ENCODE data around the gene JAKMIP1. TPM values are rescaled to one million over a fixed set of nuclear protein-coding genes. Genes with fewer than 3 reads are reported as not detected.

Gene JAKMIP1
- total RNA-seq, 2 experiments from 2014 or later, result 5.6 to 6.3 TPM

DNA sequence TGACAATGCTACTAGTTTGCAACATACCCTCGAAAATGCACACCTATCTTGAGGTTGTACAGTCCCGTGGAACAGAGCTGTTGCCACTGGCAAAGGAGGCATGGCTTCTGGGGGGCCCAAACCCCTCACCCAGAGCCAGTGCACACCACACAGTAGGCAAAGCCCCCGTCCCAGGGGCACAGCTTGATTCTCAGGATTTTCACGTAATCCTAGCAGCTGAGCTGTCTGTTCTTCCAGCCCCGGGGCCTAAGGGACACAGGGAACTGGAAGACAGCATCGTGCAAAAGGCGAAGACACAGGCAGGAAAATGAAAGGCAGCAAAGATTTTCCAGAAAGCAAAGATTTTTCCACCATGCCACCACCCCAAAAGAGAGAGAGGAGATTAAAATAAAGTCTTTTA, 77.2 kb downstream of the JAKMIP1 start:
- H3K27me3 Mint-ChIP-seq, result no peaks in the 10 kb centered on the region
- H3K4me3 Mint-ChIP-seq, result no peak overlapping the region
- H3K9me3 Mint-ChIP-seq, result no peaks in the 10 kb centered on the region
- H3K36me3 Mint-ChIP-seq (ENCODE audit: low read depth), result no peaks in the 10 kb centered on the region
- CTCF ChIA-PET, result interaction anchor here (1.0 kb wide), 1 partner anchor 12 kb away, joined by 3 read pairs; no protein-coding TSS in a partner anchor
- POLR2A ChIA-PET, result no interaction called here
- TF ChIP-seq, protein P1, sequence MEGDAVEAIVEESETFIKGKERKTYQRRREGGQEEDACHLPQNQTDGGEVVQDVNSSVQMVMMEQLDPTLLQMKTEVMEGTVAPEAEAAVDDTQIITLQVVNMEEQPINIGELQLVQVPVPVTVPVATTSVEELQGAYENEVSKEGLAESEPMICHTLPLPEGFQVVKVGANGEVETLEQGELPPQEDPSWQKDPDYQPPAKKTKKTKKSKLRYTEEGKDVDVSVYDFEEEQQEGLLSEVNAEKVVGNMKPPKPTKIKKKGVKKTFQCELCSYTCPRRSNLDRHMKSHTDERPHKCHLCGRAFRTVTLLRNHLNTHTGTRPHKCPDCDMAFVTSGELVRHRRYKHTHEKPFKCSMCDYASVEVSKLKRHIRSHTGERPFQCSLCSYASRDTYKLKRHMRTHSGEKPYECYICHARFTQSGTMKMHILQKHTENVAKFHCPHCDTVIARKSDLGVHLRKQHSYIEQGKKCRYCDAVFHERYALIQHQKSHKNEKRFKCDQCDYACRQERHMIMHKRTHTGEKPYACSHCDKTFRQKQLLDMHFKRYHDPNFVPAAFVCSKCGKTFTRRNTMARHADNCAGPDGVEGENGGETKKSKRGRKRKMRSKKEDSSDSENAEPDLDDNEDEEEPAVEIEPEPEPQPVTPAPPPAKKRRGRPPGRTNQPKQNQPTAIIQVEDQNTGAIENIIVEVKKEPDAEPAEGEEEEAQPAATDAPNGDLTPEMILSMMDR (IDR thresholded peaks at IDR 0.05), result no peak
- intact Hi-C loops (cut with micrococcal nuclease), result no loop called here
- H3K4me1 Mint-ChIP-seq (ENCODE audit: low read depth), result no peaks in the 10 kb centered on the region
- ATAC-seq (no peak), DNase-seq (no peak)
- no peak overlapping the region for H3K27ac Mint-ChIP-seq

DNA sequence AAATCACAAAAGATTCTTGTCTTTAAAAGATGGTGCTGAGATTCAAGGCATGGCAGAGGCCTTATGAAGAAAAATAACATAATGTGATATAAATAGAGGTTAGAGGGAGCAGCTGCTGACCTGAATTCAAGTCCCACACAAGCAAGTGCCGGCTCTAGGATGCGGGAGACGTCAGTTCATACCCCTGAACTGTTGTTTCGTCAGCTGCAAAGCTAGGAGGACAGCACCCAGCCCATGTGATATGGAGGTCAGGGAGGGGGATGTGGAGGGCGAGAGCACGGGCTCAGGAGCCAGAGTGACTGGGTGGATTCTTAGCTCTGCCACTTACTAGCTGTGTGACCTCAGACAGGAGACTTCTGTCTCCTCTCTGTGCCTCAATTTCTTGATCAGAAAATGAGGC, 77.9 kb downstream of the JAKMIP1 start:
- ATAC-seq, result no peak
- Mint-ChIP-seq H3K27ac (no peak overlapping the region), H3K27me3 (no peaks in the 10 kb centered on the region), H3K36me3 (ENCODE audit: low read depth) (no peaks in the 10 kb centered on the region), H3K9me3 (no peaks in the 10 kb centered on the region), H3K4me1 (ENCODE audit: low read depth) (no peaks in the 10 kb centered on the region), H3K4me3 (no peak overlapping the region)
- DNase-seq, result no peak
- intact Hi-C loops (cut with micrococcal nuclease), result no loop called here
- ChIA-PET POLR2A (no interaction called here), CTCF (interaction anchor here (1.0 kb wide), 1 partner anchor 12 kb away, joined by 3 read pairs; no protein-coding TSS in a partner anchor)
- TF ChIP-seq, protein P1 (IDR thresholded peaks at IDR 0.05), result no peak

DNA sequence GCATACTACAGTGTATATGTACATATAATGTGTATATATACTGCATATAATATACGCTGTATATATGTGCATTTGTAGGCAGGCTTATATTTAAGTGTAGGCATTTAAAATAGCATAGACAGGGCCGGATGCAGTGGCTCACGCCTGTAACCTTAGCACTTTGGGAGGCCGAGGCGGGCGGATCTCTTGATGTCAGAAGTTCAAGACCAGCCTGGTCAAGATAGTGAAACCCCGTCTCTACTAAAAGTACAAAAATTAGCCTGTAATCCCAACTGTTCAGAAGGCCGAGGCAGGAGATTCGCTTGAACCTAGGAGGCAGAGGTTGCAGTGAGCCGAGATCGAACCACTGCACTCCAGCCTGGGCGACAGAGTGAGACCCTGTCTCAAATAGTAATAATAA, 78.4 kb downstream of the JAKMIP1 start:
- TF ChIP-seq, protein P1 (IDR thresholded peaks at IDR 0.05), result no peak
- POLR2A ChIA-PET, result no interaction called here
- intact Hi-C loops (cut with micrococcal nuclease), result no loop called here
- Mint-ChIP-seq H3K27ac (no peak overlapping the region), H3K4me1 (ENCODE audit: low read depth) (no peaks in the 10 kb centered on the region), H3K4me3 (no peak overlapping the region), H3K36me3 (ENCODE audit: low read depth) (no peaks in the 10 kb centered on the region), H3K9me3 (no peaks in the 10 kb centered on the region), H3K27me3 (peaks cover 4% of the 10 kb centered on the region)
- DNase-seq, result no peak
- ATAC-seq, result no peak
- CTCF ChIA-PET, result interaction anchor here (1.0 kb wide), 1 partner anchor 11 kb away, joined by 3 read pairs; no protein-coding TSS in a partner anchor

DNA sequence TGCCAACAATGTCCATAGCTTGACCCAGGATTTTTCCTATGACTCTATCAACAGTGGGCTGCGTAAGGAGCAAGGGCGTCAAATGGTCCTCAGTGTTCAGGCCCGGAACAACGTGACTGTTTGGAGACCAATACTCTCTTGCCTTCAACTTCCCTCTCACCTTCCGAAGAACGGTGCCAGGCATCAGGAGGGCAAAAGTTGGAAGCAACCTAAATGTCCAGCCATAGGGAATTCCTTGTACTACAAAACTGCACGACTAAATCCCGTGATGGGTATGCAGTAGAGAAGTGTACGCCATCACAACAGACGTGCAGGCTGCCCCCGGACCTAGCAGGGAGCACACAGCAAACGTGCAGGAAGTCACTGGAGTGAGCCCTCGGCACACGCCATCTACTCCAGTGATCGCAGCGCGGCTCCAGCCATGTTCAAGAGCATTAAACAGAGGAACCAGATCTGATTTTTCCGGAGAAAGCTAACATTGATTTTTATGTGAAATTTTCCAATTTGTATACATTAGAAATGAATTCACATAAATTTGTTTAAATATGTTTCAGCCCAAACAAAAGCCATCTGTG, 79.0 kb downstream of the JAKMIP1 start:
- intact Hi-C loops (cut with micrococcal nuclease), result no loop called here
- H3K36me3 Mint-ChIP-seq (ENCODE audit: low read depth), result no peaks in the 10 kb centered on the region
- no peaks in the 10 kb centered on the region for H3K9me3 Mint-ChIP-seq
- H3K27ac Mint-ChIP-seq, result no peak overlapping the region
- CTCF ChIA-PET, result no interaction called here
- H3K27me3 Mint-ChIP-seq, result peaks cover 4% of the 10 kb centered on the region
- ATAC-seq (no peak), DNase-seq (no peak)
- no peaks in the 10 kb centered on the region for H3K4me1 Mint-ChIP-seq (ENCODE audit: low read depth)
- POLR2A ChIA-PET, result no interaction called here
- TF ChIP-seq, protein P1 (IDR thresholded peaks at IDR 0.05), result no peak
- no peak overlapping the region for H3K4me3 Mint-ChIP-seq

GRCh38 chr4:6120361-6120760, 80.0 kb downstream of the JAKMIP1 start:
- peaks cover 4% of the 10 kb centered on the region for H3K27me3 Mint-ChIP-seq
- DNase-seq (no peak), ATAC-seq (no peak)
- TF ChIP-seq, protein P1 (IDR thresholded peaks at IDR 0.05), result no peak
- no peak overlapping the region for H3K4me3 Mint-ChIP-seq
- POLR2A ChIA-PET, result no interaction called here
- no peaks in the 10 kb centered on the region for H3K36me3 Mint-ChIP-seq (ENCODE audit: low read depth)
- no peaks in the 10 kb centered on the region for H3K9me3 Mint-ChIP-seq
- CTCF ChIA-PET, result no interaction called here
- no peaks in the 10 kb centered on the region for H3K4me1 Mint-ChIP-seq (ENCODE audit: low read depth)
- intact Hi-C loops (cut with micrococcal nuclease), result no loop called here
- H3K27ac Mint-ChIP-seq, result no peak overlapping the region
